ENCODE data around the gene PTPRK.

- TF ChIP-seq CTCF (conservative IDR thresholded peaks at IDR 0.05; ENCODE audit: low read length) (no peak), EZH2phosphoT487 (IDR thresholded peaks at IDR 0.05; ENCODE audit: borderline replicate concordance, low read depth, low read length) (no peak)
These were observed 1.8 kb downstream of the PTPRK start for GRCh38 chr6:128518434-128519131.
